Stimulated activated CD8-positive, alpha-beta memory T cell treated with anti-CD3 and anti-CD28 coated beads, Interleukin-4, amount 100 ng/mL, for 1 hour (primary cell): ENCODE results near the gene ARVCF.

ENCODE experiments used
- DNase-seq, 2 donors: peaks; one replicate each; pipeline ENCODE4 v3.0.0-alpha.2; 2020; ENCODE audit warnings: low read depth in 2 of 2, low spot score in 1 of 2

The ARVCF gene

GRCh38 chr22:20019661-20020532 is 3.3 kb upstream of the ARVCF start:
- DNase-seq: no peak

GRCh38 chr22:20018001-20018400 is 1.4 kb upstream of the ARVCF start:
- DNase-seq: no peak

GRCh38 chr22:20017622-20017958 is 967 bp upstream of the ARVCF start:
- DNase-seq: no peak

GRCh38 chr22:20015971-20016733 is 471 bp downstream of the ARVCF start:
- no peak for DNase-seq

- DNase-seq: no peak
These were observed 1.4 kb downstream of the ARVCF start for GRCh38 chr22:20015187-20015625.

- no peak for DNase-seq
These were observed 2.0 kb downstream of the ARVCF start for GRCh38 chr22:20014526-20015186.

- DNase-seq: no peak
These were observed 3.2 kb downstream of the ARVCF start for GRCh38 chr22:20013382-20013871.

GRCh38 chr22:20012741-20013331 is 3.8 kb downstream of the ARVCF start:
- DNase-seq: no peak

- DNase-seq: no peak
These were observed 4.5 kb downstream of the ARVCF start for GRCh38 chr22:20011993-20012740.

- no peak for DNase-seq
These were observed 5.3 kb downstream of the ARVCF start for GRCh38 chr22:20011123-20011992.

- DNase-seq: no peak
These were observed 6.1 kb downstream of the ARVCF start for GRCh38 chr22:20010307-20011122.

GRCh38 chr22:20009582-20010306 is 6.9 kb downstream of the ARVCF start:
- no peak for DNase-seq

GRCh38 chr22:20009018-20009491 is 7.6 kb downstream of the ARVCF start:
- DNase-seq: no peak

GRCh38 chr22:20008221-20008995 is 8.2 kb downstream of the ARVCF start:
- DNase-seq: no peak

GRCh38 chr22:20004464-20004863 is 12.2 kb downstream of the ARVCF start:
- no peak for DNase-seq

GRCh38 chr22:20003304-20003703 is 13.3 kb downstream of the ARVCF start:
- no peak for DNase-seq

- no peak for DNase-seq
These were observed 14.0 kb downstream of the ARVCF start for GRCh38 chr22:20002636-20003035.
